Upper lobe of left lung (tissue), 6 donors: ENCODE data around the gene FAP. TPM values are rescaled to one million over a fixed set of nuclear protein-coding genes. Genes with fewer than 3 reads are reported as not detected.

Experiments
- ATAC-seq, 2 donors: fragments of 200-7000 bp; cut with Tn5 transposase; one replicate each; pipeline ENCODE4 v1.9.1; 2022; ENCODE audit warnings: mild to moderate bottlenecking in 2 of 2, moderate library complexity in 2 of 2; ENCODE audit not compliant: low FRiP score in 2 of 2
- DNase-seq, 2 donors: peaks; one replicate each; pipeline ENCODE4 v3.0.0-alpha.2; 2019 to 2020
- H3K27ac ChIP-seq, 4 donors: fragments of 200-600 bp; sonication (generic); one replicate each; pipeline ENCODE4 v1.5.1; 2016 to 2019
- H3K27me3 ChIP-seq, 4 donors: fragments of 200-600 bp; sonication (generic); one replicate each; pipeline ENCODE4 v1.5.1; 2017 to 2019
- H3K36me3 ChIP-seq, 4 donors: fragments of 200-600 bp; sonication (generic); one replicate each; pipeline ENCODE4 v1.5.1; 2016 to 2019
- H3K4me1 ChIP-seq, 4 donors: fragments of 200-600 bp; sonication (generic); one replicate each; pipeline ENCODE4 v1.5.1; 2018 to 2019
- H3K4me3 ChIP-seq, 4 donors: fragments of 200-600 bp; sonication (generic); one replicate each; pipeline ENCODE4 v1.5.1; 2017 to 2019; ENCODE audit warnings: mild to moderate bottlenecking in 2 of 4, moderate library complexity in 1 of 4
- H3K9me3 ChIP-seq, 4 donors: fragments of 200-600 bp; sonication (generic); one replicate each; pipeline ENCODE4 v1.5.1; 2018 to 2019
- EP300 ChIP-seq, 4 donors: sonication (generic); formaldehyde crosslinking; IDR thresholded peaks; one replicate each; pipeline ENCODE4 v1.5.1; 2017; ENCODE audit warnings: antibody characterized with exemption in 4 of 4, control low read depth in 2 of 4
- POLR2A ChIP-seq, 4 donors: fragments of 450-650 bp; IDR thresholded peaks; one replicate each; pipeline ENCODE4 v1.5.1; 2016 to 2017; ENCODE audit warnings: antibody characterized with exemption in 4 of 4, mild to moderate bottlenecking in 2 of 4
- POLR2AphosphoS5 ChIP-seq, 2 donors: sonication (generic); formaldehyde crosslinking; IDR thresholded peaks; one replicate each; pipeline ENCODE4 v1.5.1; 2017; ENCODE audit warnings: antibody characterized with exemption in 2 of 2
- WGBS, 2 donors: methylation state at CpG; one replicate each; pipeline ENCODE4 v1.1.5; 2017 to 2018; 5-methylcytosine and 5-hydroxymethylcytosine counted together
- total RNA-seq, 6 donors: library from RNA; depleted of rRNA in 4 of 6; stranded (reverse); fragments of >200 nt in 4 of 6; gene quantifications; one replicate each; pipeline versions ENCODE4 v1.1.0 to v1.2.1, GENCODE V29; 2016 to 2021
- TF ChIP-seq, protein P1 (sequence below), 6 experiments: fragments of 450-650 bp in 4 of 6; fragments of 200-600 bp in 2 of 6; sonication (generic) in 2 of 6; IDR thresholded peaks; one replicate each; pipeline ENCODE4 v1.5.1; 2016 to 2019; ENCODE audit warnings: antibody characterized with exemption in 6 of 6
- donor health status: DM: no; HTN: no; CAD: no; lungs with moderate emphysema.
- donor health status: DM: no; HTN: yes; CAD: no; lungs with severe emphysema.

FAP gene
- total RNA-seq, 6 donors from 2014 or later, result 1.2 to 7.3 (median 3.1) TPM

DNA sequence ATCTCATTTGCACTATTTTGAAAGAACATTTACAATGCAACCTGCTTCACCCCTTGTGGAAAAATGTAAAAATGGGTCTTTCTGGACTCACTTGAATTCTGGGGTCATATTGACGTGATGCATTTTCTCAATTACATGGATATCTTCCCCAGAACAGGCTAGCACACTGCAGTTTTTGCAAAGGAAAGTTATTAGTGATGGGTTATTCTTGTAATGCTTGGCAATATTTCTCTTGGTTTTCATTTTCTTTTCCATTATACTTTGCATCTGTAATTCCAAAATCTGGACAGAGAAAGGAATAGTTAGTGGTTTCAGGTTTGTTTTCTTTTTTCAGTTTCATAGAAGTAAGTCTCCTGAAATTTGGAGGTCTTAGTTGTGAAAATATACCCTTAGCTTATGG lies 24.8 kb upstream of the FAP start:
- no peak overlapping the region for H3K4me3 ChIP-seq
- ATAC-seq (no peak), DNase-seq (no peak)
- no peaks in the 10 kb centered on the region for H3K27me3 ChIP-seq
- 96 to 100% methylated on average over 1 of the region's 1 CpG for WGBS, 2 donors
- H3K27ac ChIP-seq, result no peak overlapping the region
- H3K36me3 ChIP-seq, result peaks cover 0 to 66% (median 37%) of the 10 kb centered on the region in 4 donors
- TF ChIP-seq, protein P1, sequence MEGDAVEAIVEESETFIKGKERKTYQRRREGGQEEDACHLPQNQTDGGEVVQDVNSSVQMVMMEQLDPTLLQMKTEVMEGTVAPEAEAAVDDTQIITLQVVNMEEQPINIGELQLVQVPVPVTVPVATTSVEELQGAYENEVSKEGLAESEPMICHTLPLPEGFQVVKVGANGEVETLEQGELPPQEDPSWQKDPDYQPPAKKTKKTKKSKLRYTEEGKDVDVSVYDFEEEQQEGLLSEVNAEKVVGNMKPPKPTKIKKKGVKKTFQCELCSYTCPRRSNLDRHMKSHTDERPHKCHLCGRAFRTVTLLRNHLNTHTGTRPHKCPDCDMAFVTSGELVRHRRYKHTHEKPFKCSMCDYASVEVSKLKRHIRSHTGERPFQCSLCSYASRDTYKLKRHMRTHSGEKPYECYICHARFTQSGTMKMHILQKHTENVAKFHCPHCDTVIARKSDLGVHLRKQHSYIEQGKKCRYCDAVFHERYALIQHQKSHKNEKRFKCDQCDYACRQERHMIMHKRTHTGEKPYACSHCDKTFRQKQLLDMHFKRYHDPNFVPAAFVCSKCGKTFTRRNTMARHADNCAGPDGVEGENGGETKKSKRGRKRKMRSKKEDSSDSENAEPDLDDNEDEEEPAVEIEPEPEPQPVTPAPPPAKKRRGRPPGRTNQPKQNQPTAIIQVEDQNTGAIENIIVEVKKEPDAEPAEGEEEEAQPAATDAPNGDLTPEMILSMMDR (IDR thresholded peaks at IDR 0.05), result no peak
- no peak for TF ChIP-seq POLR2AphosphoS5 (IDR thresholded peaks at IDR 0.05)
- no peak for TF ChIP-seq POLR2A (IDR thresholded peaks at IDR 0.05)
- no peak for TF ChIP-seq EP300 (IDR thresholded peaks at IDR 0.05)
- no peaks in the 10 kb centered on the region for H3K9me3 ChIP-seq
- H3K4me1 ChIP-seq, result no peaks in the 10 kb centered on the region

DNA sequence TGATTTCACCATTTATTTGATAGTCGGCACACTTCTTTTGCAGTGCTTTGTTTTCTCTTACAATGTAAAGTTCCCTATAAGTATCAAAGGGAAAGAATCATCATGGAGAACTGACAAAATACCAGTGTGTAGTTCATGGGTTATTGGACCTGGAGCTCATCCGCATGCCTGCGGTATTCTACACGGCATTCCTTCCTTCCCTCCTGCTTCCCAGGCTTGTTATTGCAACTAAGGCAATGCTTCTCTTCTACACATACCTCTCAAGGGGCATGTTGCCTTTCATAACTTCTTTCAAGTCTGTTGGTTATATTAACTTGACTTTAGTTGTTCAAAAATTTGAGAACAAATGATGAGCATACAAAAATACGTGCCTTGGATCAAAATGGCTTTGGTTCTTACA lies 24.3 kb upstream of the FAP start:
- TF ChIP-seq EP300 (IDR thresholded peaks at IDR 0.05), result no peak
- TF ChIP-seq POLR2AphosphoS5 (IDR thresholded peaks at IDR 0.05), result no peak
- TF ChIP-seq, protein P1 (IDR thresholded peaks at IDR 0.05), result no peak
- no peak for TF ChIP-seq POLR2A (IDR thresholded peaks at IDR 0.05)
- no peak overlapping the region for H3K27ac ChIP-seq
- H3K4me3 ChIP-seq, result no peak overlapping the region
- no peaks in the 10 kb centered on the region for H3K27me3 ChIP-seq
- no peak for ATAC-seq
- 95% methylated on average over 5 of the region's 5 CpGs for WGBS, 2 donors
- H3K36me3 ChIP-seq, result peaks cover 0 to 61% (median 34%) of the 10 kb centered on the region in 4 donors
- no peaks in the 10 kb centered on the region for H3K9me3 ChIP-seq
- DNase-seq, result no peak
- no peaks in the 10 kb centered on the region for H3K4me1 ChIP-seq

DNA sequence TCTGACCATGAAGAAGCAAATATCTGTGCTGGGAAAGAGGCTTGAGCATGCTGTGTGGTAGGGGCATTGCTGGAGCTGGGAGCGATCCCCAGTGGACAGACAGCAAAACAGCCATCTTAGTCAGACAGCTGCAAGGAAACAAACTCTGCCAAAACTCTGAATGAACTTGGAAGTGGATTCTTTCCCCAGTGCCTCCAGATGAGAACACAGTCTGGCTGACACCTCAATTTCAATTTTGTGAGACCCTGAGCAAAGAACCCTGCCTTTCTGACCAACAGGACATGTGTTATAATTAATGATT lies 23.2 kb upstream of the FAP start:
- TF ChIP-seq, protein P1 (IDR thresholded peaks at IDR 0.05), result no peak
- no peak for TF ChIP-seq POLR2AphosphoS5 (IDR thresholded peaks at IDR 0.05)
- no peak for TF ChIP-seq EP300 (IDR thresholded peaks at IDR 0.05)
- TF ChIP-seq POLR2A (IDR thresholded peaks at IDR 0.05), result no peak
- no peak for DNase-seq
- WGBS, 2 donors, result 79 to 90% methylated on average over 1 of the region's 1 CpG

DNA sequence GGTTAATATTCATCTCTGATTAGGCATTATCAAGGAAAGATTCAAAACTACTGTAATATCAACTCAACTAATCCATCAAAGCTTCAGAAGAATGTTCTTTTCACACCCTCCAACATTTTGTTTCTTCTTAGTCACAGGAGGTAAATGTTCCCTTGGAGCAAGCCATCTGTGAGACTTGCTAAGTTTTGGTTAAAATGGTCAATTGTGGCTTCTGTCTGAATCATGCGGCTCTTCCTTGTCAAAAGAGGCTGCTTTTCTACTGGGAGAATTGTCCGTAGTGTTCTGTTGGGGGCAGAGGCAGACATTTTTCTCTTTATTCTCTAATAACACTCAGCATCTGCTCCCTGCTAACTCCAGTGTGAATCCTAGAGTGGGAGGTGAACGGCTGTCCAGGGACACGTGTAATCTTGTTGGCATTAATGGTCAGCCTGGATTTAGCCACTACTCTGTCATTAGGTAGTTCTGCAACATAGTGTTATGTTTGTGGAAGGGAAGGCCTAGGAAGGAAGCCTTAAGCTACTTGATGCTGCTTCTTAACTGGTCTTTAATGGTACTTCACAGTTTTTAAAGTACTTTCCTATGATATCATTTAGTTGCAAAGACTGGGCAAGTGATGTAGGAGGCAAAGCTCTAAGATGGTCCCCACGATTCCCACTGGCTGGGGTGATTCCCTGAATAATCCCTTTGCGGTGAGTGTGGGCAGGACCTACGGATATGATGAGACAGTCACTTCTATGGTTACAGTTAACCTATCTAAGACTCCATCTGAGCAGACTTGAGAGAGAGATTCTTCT lies 22.6 kb upstream of the FAP start:
- WGBS, 2 donors, result 89 to 90% methylated on average over 7 of the region's 7 CpGs
- no peak overlapping the region for H3K4me3 ChIP-seq
- peaks cover 0 to 44% (median 25%) of the 10 kb centered on the region in 4 donors for H3K36me3 ChIP-seq
- no peak for TF ChIP-seq POLR2AphosphoS5 (IDR thresholded peaks at IDR 0.05)
- no peak for TF ChIP-seq POLR2A (IDR thresholded peaks at IDR 0.05)
- TF ChIP-seq, protein P1 (IDR thresholded peaks at IDR 0.05), result no peak
- TF ChIP-seq EP300 (IDR thresholded peaks at IDR 0.05), result no peak
- peaks cover 8 to 15% (median 9%) of the 10 kb centered on the region in 4 donors for H3K4me1 ChIP-seq
- no peaks in the 10 kb centered on the region for H3K9me3 ChIP-seq
- DNase-seq, result no peak
- ATAC-seq, result no peak
- no peak overlapping the region for H3K27ac ChIP-seq
- H3K27me3 ChIP-seq, result no peaks in the 10 kb centered on the region

More for the DNA sequence above, 23.2 kb upstream of the FAP start:
- Histone ChIP-seq H3K4me3 (no peak overlapping the region), H3K9me3 (no peaks in the 10 kb centered on the region), H3K27me3 (no peaks in the 10 kb centered on the region), H3K4me1 (peaks cover 6 to 9% (median 7%) of the 10 kb centered on the region in 4 donors), H3K27ac (no peak overlapping the region), H3K36me3 (peaks cover 0 to 50% (median 27%) of the 10 kb centered on the region in 4 donors)
- ATAC-seq, result peak in 1 of 2 donors; percentile 68
